Cardiac septum (tissue), 1 donor: ENCODE measurements around the gene C14orf119. TPM values are rescaled to one million over a fixed set of nuclear protein-coding genes. Genes with fewer than 3 reads are reported as not detected.

Source experiments
- DNase-seq: peaks from one replicate; pipeline ENCODE4 v3.0.0-alpha.2; 2020; ENCODE audit warnings: low spot score
- intact Hi-C: fragments of 100-400 bp; cut with DNase I; formaldehyde crosslinking; loops from one replicate; pipeline ENCODE4 v1.14.0; 2022
- total RNA-seq: library from RNA; stranded (reverse); fragmentation: NEBNext Ultra II Directional; extraction: Animal tissue kit (Norgen Biotek cat#: 25700); gene quantifications from one replicate; pipeline ENCODE4 v1.2.1, GENCODE V29; 2021
- donor health status: DM: no; HTN: no; CAD: no.

Gene C14orf119
- total RNA-seq, 1 donor from 2014 or later, result 28.9 TPM

DNA sequence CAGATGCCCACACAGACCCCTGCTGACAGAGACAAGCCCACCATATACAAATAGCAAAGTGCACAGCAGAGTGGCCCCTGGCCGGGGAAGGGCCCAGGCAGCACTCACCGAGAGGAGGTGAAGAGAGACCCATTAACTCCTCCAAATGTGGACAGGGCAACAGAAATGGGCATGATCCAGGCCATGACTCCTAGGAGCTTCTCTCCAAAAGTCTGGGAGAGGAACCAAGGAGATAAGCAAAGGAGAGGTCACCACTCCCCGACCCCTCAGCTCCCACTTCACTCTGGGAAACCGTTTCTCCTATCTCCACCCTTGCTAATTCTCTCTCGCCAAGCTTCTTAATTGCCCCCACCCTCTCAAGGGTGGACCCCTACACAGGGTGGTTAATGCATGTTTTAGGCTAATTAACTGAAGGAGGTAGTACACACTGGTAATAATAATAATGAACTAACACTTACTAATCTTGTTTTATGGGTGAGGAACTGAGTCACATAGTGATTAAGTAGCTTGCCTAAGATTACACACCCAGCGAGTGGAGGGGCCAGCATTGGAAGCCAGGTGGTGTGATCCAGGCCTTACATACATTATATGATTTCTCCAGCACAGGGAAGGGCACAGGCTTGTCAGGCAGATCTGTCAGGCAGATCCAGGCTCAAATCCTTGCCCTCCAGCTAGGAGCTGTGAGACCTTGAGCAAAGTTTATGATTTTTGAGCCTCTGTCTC, 42.7 kb downstream of the C14orf119 start:
- no peak for DNase-seq
- intact Hi-C loops, result no loop called here

DNA sequence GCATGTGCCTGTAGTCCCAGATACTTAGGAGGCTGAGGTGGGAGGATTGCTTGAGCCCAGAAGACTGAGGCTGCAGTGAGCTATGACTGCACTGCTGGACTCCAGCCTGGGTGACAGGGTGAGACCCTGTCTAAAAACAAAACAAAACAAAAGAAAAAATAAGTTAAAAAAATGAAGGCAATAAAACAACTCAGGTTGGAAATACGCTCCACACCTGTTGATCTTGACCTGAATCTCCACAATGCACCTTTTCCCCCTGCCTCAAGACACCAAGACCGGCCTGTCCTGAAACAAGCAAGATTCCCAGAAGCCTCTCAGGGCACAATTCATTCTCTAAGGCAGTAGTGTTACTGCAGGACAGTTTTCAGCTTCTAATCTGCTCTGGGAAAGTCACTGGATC, 44.6 kb downstream of the C14orf119 start:
- no peak for DNase-seq
- intact Hi-C loops, result no loop called here

DNA sequence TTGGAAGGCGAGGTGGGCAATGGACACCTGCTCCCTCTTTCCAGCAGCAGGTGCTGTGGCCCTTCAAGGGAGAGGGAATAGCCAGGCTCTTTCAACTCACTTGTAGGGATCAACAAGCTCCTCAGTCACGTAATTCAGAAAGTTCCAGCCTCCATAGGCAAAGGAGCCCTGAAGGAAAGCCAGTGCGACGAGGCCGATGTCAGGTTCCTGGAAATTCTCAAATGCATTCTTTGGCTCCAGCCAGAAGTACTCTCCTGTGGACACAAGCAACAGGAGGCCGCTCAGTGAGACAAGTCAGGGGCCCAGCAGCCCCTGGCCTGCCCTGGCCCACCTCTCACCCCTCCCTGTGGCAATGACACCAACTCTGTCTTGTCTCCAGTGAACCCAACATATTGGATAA, 45.1 kb downstream of the C14orf119 start:
- DNase-seq, result no peak
- intact Hi-C loops, result no loop called here

DNA sequence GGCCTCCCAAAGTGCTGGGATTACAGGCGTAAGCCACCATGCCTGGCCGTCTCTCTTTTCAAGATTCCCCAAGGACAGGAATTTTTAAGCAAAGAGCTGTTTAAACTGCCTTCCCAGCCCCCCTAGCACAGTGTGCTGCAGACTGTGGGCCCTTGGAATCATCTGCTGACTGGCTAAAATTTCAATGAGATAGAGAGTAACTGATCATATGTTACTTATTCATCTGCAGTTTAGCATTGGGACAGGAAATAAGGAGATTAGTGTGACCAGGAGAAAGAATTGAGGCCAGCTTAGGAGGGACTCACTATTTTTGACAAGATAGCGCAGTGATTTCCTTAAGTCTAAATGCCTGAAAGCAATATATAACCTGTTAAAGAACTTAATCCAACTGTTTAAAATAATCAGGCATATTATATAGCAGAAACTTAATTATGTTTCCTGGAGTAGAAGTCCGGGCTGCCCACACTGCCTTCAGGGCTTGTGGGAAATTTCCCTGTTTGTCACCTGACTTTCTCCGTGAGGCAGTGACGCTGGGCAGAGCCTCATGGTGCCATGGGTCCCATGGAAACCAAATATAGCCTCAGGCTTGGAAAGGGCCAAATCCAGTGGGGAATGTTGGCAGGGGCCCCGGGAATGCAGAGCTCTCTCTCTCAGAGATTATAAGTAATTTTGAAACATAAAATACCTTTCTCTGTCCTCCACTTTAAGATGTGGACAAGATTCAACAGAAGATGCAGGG, 46.6 kb downstream of the C14orf119 start:
- intact Hi-C loops, result no loop called here
- DNase-seq, result peak; percentile 79

DNA sequence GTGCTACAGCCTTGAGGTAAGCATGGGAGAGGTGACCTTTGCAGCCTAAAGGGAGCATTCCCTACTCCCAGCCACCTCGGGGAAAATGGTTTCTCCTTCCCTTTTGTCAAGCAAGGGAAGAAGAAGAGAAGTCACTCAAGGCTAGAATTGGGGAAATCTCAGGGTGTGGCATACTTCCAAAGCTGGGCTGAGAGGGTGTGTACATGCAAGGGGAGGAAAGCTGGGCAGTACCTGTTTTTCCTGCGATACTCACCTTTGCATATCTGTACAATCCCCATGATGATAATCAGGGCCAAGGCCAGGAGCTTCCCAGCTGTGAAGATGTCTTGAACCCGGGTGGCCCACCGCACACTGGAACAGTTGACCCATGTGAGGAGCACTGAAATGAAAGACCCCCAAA, 47.5 kb downstream of the C14orf119 start:
- DNase-seq, result no peak
- intact Hi-C loops, result no loop called here

DNA sequence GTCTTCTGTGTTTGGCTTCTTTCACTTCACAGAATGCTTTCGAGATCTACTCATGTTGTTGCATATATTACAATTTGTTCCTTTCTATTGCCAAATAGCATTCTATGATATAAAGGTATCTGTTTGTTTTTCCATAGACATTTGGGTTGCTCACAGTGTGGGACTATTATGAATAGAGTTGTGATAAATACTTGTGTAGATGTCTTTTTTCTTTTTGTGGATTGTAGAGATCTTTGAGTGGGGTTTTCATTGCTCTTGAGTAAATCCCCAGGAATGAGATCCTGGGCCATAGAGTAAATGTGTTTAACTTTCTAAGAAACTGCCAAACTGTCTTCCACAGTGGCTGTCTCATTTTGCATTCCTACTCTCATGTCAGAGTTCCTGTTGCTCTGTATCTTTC, 48.6 kb downstream of the C14orf119 start:
- DNase-seq, result no peak
- intact Hi-C loops, result no loop called here

DNA sequence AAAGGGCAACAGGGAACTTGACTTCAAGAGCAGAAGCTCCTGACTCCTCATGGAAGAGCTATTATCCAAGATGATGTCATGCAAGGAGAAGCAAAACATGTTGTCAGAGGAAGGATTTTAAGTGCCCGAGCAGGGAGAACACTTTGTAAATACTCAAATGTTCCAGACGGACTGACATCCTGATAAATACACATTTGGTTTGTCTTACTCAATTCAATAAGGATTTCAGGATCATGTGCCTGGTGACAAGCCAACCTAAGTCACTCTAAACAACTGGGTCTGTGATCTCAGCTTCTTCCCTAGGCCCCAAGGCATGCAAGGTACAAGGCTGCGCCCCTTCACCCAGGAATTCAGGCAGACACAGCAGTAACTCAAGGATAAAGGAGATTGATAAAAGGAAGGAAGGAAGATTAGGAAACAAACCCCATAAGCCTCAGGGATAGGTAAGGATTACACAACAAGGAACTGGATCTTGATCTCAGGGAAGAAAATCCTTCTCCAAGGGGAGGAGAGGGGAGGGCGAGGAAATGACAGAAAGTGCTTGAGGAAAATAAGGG, 50.6 kb downstream of the C14orf119 start:
- intact Hi-C loops, result no loop called here

DNA sequence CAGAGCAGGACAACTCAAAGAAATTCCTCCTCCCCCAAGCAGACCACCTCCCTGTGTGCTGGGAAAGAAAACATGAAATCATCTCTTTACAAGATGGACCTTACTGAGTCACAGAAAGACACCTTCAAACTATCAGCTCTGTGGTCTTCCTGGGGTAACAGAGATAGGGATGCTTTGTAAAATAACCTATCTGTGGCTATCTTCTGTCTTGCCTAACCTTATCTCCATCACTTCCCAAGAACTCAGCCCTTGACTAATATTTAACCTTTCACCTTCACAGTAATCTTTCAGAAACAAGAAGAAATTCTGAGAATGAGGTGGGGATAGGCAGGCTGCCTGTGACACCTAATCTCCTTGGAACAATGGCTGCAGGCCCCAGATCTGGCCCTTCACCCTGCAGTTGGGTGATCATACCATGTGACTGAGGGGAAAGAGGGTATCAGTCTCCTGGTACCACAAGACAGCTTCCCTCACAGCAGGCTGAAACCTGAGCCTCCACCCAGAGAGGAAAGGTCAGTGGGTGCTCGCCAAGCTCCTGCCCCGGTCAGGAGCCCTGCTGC, 51.1 kb downstream of the C14orf119 start:
- intact Hi-C loops, result no loop called here
- no peak for DNase-seq

More for the DNA sequence above, 50.6 kb downstream of the C14orf119 start:
- DNase-seq, result no peak

DNA sequence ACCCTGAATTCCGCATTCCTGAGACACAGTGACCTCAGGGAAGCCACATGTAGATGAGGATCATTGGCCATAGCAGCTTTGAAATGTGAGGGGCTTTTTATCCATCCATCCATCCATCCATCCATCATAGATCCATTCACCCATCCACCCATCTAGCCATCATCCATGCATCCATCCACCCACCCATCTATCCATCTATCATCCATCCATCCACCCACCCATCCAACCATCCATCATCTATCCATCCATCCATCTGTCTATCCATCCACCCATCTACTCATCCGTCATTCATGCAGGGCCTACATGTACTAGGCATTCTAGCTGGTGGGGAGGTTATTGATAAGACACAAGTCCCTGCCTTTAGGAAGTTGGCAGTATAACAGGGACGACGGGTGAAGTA, 51.7 kb downstream of the C14orf119 start:
- intact Hi-C loops, result no loop called here
- no peak for DNase-seq

DNA sequence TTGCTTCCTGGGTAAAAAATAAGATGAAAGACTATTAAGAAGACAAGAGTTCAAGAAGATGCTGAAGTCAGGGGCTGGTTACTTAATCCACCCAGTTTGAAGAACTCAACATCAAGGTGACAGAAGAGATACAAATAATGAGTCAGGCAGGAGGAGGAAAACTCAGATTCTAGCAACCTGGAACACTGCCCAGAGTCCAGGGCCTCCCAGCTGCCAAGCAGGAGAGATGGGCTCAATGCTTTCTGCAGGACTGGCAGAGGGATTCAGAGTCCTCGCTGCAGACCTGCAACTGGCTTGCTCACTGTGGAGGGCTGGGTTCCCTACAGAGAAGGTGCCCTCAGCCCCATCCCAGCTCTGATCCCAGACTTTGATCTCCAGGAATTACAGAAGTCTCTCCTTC, 52.4 kb downstream of the C14orf119 start:
- DNase-seq, result no peak
- intact Hi-C loops, result no loop called here

DNA sequence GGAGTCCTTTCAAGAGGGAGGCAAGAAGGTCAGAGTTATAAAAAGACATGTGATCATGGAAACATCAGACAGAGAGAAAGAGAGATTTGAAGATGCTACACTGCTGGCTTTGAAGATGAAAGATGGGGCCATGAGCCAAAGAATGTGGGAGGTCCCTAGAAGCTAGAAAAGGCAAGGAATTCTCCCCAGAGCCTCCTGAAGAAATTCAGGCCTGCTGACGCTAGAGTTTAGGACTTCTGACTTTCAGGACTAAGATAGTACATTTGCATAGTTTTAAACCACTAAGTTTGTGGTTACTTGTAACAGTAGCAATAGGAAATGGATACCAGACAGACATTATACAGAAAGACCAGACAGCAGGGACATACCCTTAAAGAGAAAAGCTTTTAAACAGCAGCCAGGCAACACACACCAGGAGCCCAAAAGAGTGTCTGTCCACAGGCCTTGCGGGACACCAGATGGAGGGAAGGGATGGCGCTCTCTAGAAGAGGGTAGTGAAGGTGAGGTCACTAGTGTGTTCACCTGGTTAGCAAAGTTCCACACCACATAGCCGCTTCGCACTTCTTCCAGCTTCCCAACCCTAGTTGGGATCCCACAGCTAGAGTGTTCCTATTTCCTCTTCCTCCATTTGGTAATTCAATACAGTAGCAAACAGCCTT, 53.4 kb downstream of the C14orf119 start:
- DNase-seq, result no peak
- intact Hi-C loops, result no loop called here

DNA sequence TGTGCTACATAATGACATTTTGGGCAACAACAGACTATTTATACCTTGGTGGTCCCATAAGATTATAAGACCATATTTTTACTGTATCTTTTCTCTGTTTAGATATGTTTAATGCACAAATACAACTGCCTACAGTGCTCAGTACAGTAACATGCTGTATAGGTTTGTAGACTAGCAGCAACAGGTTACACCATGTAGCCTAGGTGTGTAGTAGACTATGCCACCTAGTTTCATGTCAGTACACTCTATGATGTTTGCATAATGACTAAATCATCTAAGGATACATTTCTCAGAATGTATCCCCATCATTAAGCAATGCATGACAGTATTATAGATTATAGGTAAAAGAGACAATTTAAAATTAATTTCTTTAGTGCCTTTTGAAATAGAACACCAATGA, 54.4 kb downstream of the C14orf119 start:
- intact Hi-C loops, result no loop called here
- DNase-seq, result no peak

Other genes with a start within 250 kb of the C14orf119 start
- gene LRP10, start 223.8 kb upstream of the C14orf119 start, total RNA-seq, result 71.0 TPM
- gene REM2, start 212.3 kb upstream of the C14orf119 start, total RNA-seq, result 0.19 TPM
- gene RBM23, start 176.4 kb upstream of the C14orf119 start, total RNA-seq, result 48.1 TPM
- 40.2 TPM for gene PRMT5, start 166.1 kb upstream of the C14orf119 start, total RNA-seq
- 16.5 TPM for gene HAUS4, start 138.4 kb upstream of the C14orf119 start, total RNA-seq
- 14.0 TPM for gene AJUBA, start 113.0 kb upstream of the C14orf119 start, total RNA-seq
- gene C14orf93, start 85.4 kb upstream of the C14orf119 start, total RNA-seq, result 3.7 TPM
- 120 TPM for gene PSMB5, start 60.6 kb upstream of the C14orf119 start, total RNA-seq
- not detected for gene PSMB11, start 53.3 kb upstream of the C14orf119 start, total RNA-seq
- 2.6 TPM for gene CDH24, start 38.0 kb upstream of the C14orf119 start, total RNA-seq
- gene ACIN1, start 369 bp upstream of the C14orf119 start, total RNA-seq, result 72.4 TPM
- gene CIROP, start 9.5 kb downstream of the C14orf119 start, total RNA-seq, result not detected
- gene CEBPE, start 23.8 kb downstream of the C14orf119 start, total RNA-seq, result not detected
- gene SLC7A8, start 88.2 kb downstream of the C14orf119 start, total RNA-seq, result 4.4 TPM
- gene RNF212B, start 142.4 kb downstream of the C14orf119 start, total RNA-seq, result not detected
- gene HOMEZ, start 190.6 kb downstream of the C14orf119 start, total RNA-seq, result 9.0 TPM
- gene PPP1R3E, start 207.4 kb downstream of the C14orf119 start, total RNA-seq, result 6.2 TPM
- 48.2 TPM for gene BCL2L2, start 211.3 kb downstream of the C14orf119 start, total RNA-seq
- gene PABPN1, start 226.0 kb downstream of the C14orf119 start, total RNA-seq, result 82.9 TPM